ENCODE data around the gene DMGDH. TPM values are rescaled to one million over a fixed set of nuclear protein-coding genes. Genes with fewer than 3 reads are reported as not detected.
A peak's percentile ranks its signal among the peaks of the same experiment; 100 is the strongest.

The DMGDH gene
- polyA plus RNA-seq, 3 donors: 18.9 to 27.2 (median 23.2) TPM

GRCh38 chr5:79075646-79076426, 6.4 kb upstream of the DMGDH start:
- DNase-seq: no peak

- no peak for DNase-seq
These were observed 5.2 kb upstream of the DMGDH start for GRCh38 chr5:79074641-79075040.

- DNase-seq: peak; percentile 17
These were observed 835 bp upstream of the DMGDH start for GRCh38 chr5:79070350-79070667.

- DNase-seq: no peak
These were observed 7.0 kb downstream of the DMGDH start for GRCh38 chr5:79062436-79062835.

GRCh38 chr5:79059674-79060073, 9.8 kb downstream of the DMGDH start:
- DNase-seq: no peak

GRCh38 chr5:79056847-79057246, 12.6 kb downstream of the DMGDH start:
- no peak for DNase-seq

GRCh38 chr5:79055017-79055416, 14.5 kb downstream of the DMGDH start:
- no peak for DNase-seq

GRCh38 chr5:79053321-79053720, 16.2 kb downstream of the DMGDH start:
- DNase-seq: no peak

GRCh38 chr5:79050498-79050897, 19.0 kb downstream of the DMGDH start:
- no peak for DNase-seq

GRCh38 chr5:79048437-79048836, 21.0 kb downstream of the DMGDH start:
- DNase-seq: no peak

- DNase-seq: no peak
These were observed 22.3 kb downstream of the DMGDH start for GRCh38 chr5:79047199-79047598.

- DNase-seq: no peak
These were observed 27.3 kb downstream of the DMGDH start for GRCh38 chr5:79042188-79042587.

GRCh38 chr5:79036769-79037168, 32.7 kb downstream of the DMGDH start:
- no peak for DNase-seq

GRCh38 chr5:79035237-79035636, 34.2 kb downstream of the DMGDH start:
- no peak for DNase-seq

- no peak for DNase-seq
These were observed 36.7 kb downstream of the DMGDH start for GRCh38 chr5:79032782-79033181.

- no peak for DNase-seq
These were observed 37.3 kb downstream of the DMGDH start for GRCh38 chr5:79032031-79032695.

GRCh38 chr5:79031485-79031867, 38.0 kb downstream of the DMGDH start:
- no peak for DNase-seq

GRCh38 chr5:79030663-79031484, 38.6 kb downstream of the DMGDH start:
- DNase-seq: peak; percentile 71

- peak; percentile 70 for DNase-seq
These were observed 44.4 kb downstream of the DMGDH start for GRCh38 chr5:79025054-79025472.

GRCh38 chr5:79023947-79024346, 45.5 kb downstream of the DMGDH start:
- no peak for DNase-seq

- no peak for DNase-seq
These were observed 46.1 kb downstream of the DMGDH start for GRCh38 chr5:79023348-79023747.

- no peak for DNase-seq
These were observed 46.7 kb downstream of the DMGDH start for GRCh38 chr5:79022771-79023170.

GRCh38 chr5:79021753-79022152, 47.7 kb downstream of the DMGDH start:
- no peak for DNase-seq

Data from renal pelvis (tissue), 4 donors.